SW 1271 (cell line): Measurements from ENCODE around the gene ODAPH.

ENCODE experiments used
- DNase-seq, 2 experiments: peaks; one replicate each; lab custom pipeline; 2025; lab: John Stamatoyannopoulos, UW

Gene ODAPH

GRCh38 chr4:75544870-75545269 is 11.0 kb upstream of the ODAPH start:
- no peak for DNase-seq

DNA sequence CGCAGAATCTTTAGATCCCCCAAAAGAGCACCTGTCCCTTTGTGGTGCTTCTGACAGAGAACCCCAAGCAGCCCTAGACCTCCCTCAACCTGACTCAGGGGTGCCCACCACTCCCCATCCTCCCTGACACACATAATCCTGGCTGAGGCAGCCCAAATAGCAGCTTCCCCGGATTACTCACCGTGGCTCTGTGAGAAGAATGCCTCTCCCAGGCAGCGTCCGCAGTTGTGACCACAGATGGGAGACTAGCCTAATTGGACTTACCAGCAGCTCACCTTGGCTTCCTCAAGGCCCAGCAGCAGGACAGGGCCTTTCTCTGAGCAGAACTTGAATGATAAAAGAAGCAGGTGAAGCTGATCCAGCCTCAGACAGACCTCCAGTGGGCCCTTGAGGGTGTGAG is 10.3 kb upstream of the ODAPH start:
- DNase-seq, result no peak

DNA sequence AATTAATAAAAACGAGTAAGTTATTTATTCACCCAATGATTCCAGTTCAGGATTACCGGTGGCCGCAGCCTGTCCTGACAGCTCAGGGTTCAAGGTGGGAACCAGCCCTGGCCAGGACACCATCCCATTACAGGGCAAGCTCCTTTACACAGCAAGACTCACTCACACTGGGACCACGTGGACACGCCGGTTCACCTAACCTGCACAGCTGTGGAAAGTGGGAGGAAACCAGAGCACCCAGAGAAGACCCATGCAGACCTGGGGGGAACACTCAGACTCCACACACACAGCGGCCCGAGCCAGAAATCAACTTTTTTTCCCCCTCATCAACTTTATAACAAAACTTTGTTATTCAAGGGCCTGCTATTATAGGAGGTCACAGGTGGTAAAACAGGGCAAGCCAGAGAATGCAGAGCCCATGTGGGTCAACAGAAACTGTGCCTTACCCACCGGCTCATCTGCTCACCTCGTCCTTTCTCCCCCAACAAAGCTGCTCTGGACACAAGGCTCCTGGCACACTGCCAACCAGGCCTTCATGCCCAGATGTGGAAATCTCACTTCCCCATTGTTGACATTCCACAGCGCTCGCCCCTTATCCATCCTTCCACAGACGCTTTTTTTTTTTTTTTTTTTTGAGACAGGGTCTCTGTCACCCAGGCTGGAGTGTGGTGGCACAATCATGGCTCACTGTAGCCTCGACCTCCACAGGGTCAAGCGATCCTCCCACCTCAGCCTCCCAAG is 8.0 kb upstream of the ODAPH start:
- DNase-seq, result no peak

DNA sequence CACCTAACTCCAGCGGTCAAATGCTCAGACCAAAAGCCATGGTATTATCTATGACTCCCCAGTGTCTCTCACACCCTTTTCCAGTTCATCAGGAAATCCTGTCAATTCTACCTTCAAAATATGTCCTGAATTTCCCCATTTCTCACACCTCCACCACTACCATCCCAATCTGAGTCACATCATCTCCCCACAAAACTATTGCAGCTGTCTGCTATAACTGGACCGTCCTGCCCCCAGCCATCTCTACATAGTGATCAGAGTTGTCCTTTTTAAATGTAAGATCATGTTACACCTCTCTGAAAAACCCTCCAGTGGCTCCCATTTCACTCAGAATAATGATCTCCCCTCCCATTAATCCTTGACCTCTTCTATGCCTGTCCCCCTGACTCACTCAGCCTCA is 6.8 kb upstream of the ODAPH start:
- no peak for DNase-seq

GRCh38 chr4:75552452-75552851 is 3.4 kb upstream of the ODAPH start:
- DNase-seq, result no peak

DNA sequence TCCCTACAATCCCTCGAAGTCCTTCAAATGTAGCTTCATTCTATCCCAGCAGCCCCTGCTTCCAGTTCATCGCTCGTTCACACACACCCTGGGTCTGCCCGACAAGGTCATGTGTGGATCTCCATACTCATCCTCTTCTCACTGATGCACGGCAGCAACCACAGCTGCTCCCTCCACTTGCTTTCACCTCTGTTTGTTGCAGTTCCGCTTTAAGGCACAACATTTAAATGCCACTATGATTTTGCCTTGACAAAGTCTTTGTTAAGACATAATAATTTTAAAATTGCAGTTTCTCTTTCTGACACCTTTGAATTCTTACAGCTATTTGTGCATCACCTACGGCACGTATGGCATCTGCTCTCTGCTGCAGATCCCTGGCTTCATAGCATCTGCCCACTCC is 1.8 kb downstream of the ODAPH start:
- no peak for DNase-seq

DNA sequence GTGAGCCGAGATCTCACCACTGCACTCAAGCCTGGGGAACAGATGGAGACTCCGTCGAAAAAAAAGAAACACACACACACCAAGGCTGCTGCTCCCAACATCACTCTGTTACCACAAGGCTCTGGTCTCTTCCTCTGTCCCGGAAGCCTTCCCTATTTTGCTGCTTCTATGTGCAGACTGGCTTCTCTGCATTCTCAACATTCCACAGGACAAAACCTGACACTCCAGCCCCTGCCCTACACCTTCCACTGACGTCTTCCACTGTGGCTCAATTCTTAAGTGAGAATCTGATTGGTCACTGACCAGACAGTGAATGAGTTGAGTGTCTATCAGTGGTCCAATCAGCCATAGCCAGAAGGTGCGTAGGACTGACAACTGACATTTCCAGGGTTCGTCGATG is 5.9 kb downstream of the ODAPH start:
- no peak for DNase-seq

GRCh38 chr4:75564023-75564422 is 8.2 kb downstream of the ODAPH start:
- DNase-seq, result no peak

GRCh38 chr4:75565481-75565880 is 9.6 kb downstream of the ODAPH start:
- no peak for DNase-seq

- DNase-seq, result no peak
Observed at GRCh38 chr4:75566911-75567310, 11.0 kb downstream of the ODAPH start.

- DNase-seq, result no peak
Observed at GRCh38 chr4:75567725-75568124, 11.9 kb downstream of the ODAPH start.

- DNase-seq, result no peak
Observed at GRCh38 chr4:75584067-75584466, 28.2 kb downstream of the ODAPH start.

GRCh38 chr4:75593393-75593792 is 37.5 kb downstream of the ODAPH start:
- no peak for DNase-seq

DNA sequence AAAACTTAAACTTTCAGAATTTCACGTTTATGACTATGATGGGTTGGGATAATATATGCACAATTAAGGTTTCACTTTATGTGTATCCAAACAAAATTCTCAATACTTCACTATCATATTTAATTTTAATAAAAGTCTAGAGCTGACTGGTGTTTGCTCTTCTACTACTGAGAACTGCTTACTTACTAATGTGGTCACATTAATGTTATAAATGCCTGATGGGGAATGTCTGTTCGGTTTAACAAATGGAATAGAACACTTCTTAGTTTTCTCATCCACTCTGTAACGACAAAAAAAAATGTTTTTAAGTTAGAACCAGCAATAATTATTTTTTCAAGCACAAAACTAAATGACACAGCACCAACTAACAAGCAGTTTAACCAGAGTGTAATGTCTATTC is 40.2 kb downstream of the ODAPH start:
- no peak for DNase-seq

DNA sequence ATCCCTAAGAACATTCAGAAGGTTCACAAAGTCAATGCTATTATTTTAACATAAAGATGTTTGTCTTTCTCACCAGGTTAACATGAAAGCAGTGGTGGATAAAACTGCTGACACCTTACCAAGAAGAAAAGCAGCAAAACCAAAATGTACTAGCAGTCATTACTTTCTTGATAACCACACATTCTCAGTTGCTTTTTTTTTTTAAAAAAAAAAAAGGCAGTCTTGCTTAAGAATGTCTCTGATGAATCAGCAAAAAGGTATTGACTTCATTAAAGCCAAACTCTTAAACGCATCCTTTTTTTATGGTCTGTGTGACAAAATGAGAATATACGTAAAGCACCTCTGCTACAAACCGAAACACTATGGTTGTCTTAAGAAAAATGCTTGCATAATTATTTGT is 42.5 kb downstream of the ODAPH start:
- DNase-seq, result no peak

DNA sequence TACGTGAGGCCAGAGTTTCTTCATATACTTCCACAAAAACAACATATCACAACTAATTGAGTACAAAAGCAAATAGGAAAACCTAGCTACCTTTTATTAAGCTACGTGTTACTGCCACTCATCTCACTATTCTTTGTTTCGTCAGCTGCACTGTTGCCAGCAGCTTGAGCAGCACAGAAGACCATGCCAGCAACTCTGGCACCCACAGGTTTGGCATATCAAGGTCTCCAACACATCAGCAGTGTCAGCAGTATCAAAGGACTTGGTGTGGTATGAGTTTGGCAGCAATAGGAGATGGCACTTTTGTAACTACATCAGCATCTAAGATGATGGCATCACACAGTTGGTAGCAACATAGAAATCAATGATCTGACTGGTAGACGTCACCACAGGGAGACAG is 43.8 kb downstream of the ODAPH start:
- DNase-seq, result no peak

DNA sequence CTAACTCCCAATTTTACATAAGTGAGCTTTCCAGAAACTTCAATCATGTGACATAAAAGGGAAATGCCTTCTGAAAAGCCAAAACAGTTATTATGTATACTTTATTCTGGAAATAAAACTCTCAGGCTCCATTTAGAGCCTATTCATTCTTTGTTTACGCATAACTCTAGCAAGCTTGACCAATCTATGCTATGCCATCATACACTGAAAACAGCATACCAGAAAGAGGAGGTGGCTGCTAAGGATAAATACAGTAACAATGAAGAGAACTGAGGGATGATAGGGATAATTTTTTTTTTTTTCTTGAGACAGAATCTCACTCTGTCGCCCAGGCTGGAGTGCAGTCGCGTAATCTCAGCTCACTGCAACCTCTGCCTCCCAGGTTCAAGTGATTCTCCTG is 50.1 kb downstream of the ODAPH start:
- no peak for DNase-seq

- no peak for DNase-seq
Observed at GRCh38 chr4:75612306-75612705, 56.4 kb downstream of the ODAPH start.
